H9 (cell line): ENCODE results near the gene SPEN. TPM values are rescaled to one million over a fixed set of nuclear protein-coding genes. Genes with fewer than 3 reads are reported as not detected.

Source experiments
- DNase-seq: peaks from one replicate; pipeline ENCODE4 v3.0.0-alpha.2; 2017
- H2AFZ ChIP-seq: one replicate; pipeline ENCODE4 v1.6.1; 2013; ENCODE audit warnings: mild to moderate bottlenecking, low read length, control low read depth, moderate library complexity
- H2AK5ac ChIP-seq: 2 replicates; pipeline ENCODE4 v1.6.1; 2013; ENCODE audit warnings: low read length, control low read depth, mixed read lengths; ENCODE audit not compliant: insufficient read length
- H2BK120ac ChIP-seq: one replicate; pipeline ENCODE4 v1.6.1; 2013; ENCODE audit warnings: low read depth, mild to moderate bottlenecking, low read length, control low read depth, inconsistent platforms; ENCODE audit not compliant: poor library complexity, severe bottlenecking
- H2BK12ac ChIP-seq: 2 replicates; pipeline ENCODE4 v1.6.1; 2013; ENCODE audit warnings: low read length, control low read depth, mixed read lengths, low read depth; ENCODE audit not compliant: insufficient read length
- H2BK15ac ChIP-seq: 2 replicates; pipeline ENCODE4 v1.6.1; 2013; ENCODE audit warnings: low read depth, low read length, control low read depth
- H2BK20ac ChIP-seq: one replicate; pipeline ENCODE4 v1.6.1; 2013; ENCODE audit warnings: low read depth, mild to moderate bottlenecking, low read length, control low read depth, inconsistent platforms; ENCODE audit not compliant: poor library complexity, severe bottlenecking
- H2BK5ac ChIP-seq: 2 replicates; pipeline ENCODE4 v1.6.1; 2013; ENCODE audit warnings: low read length, control low read depth, mixed read lengths; ENCODE audit not compliant: insufficient read length
- H3K14ac ChIP-seq: 2 replicates; pipeline ENCODE4 v1.6.1; 2013; ENCODE audit warnings: low read length, control low read depth; ENCODE audit not compliant: insufficient read depth
- H3K18ac ChIP-seq: 2 replicates; pipeline ENCODE4 v1.6.1; 2013; ENCODE audit warnings: low read depth, mild to moderate bottlenecking, mixed read lengths, low read length, control low read depth; ENCODE audit not compliant: insufficient read length
- H3K23ac ChIP-seq: 2 replicates; pipeline ENCODE4 v1.6.1; 2013; ENCODE audit warnings: low read length, control low read depth, mixed read lengths, low read depth; ENCODE audit not compliant: insufficient read length
- H3K23me2 ChIP-seq: 2 replicates; pipeline ENCODE4 v1.6.1; 2013; ENCODE audit warnings: low read depth, mild to moderate bottlenecking, mixed read lengths, low read length, control low read depth; ENCODE audit not compliant: insufficient read length, poor library complexity, severe bottlenecking
- H3K27ac ChIP-seq: 2 replicates; pipeline ENCODE4 v1.5.1; 2013; ENCODE audit warnings: low read length, control low read depth, mixed read lengths, low read depth; ENCODE audit not compliant: insufficient read length
- H3K27me3 ChIP-seq: 2 replicates; pipeline ENCODE4 v1.6.1; 2013; ENCODE audit warnings: low read length, control low read depth, inconsistent platforms; ENCODE audit not compliant: insufficient read depth
- H3K4ac ChIP-seq: 2 replicates; pipeline ENCODE4 v1.6.1; 2013; ENCODE audit warnings: low read depth, mild to moderate bottlenecking, control low read depth, inconsistent platforms, low read length, moderate library complexity
- H3K4me1 ChIP-seq: 2 replicates; pipeline ENCODE4 v1.6.1; 2013; ENCODE audit warnings: low read length, control low read depth, inconsistent platforms; ENCODE audit not compliant: insufficient read depth
- H3K4me2 ChIP-seq: 2 replicates; pipeline ENCODE4 v1.6.1; 2013; ENCODE audit warnings: low read length, control low read depth, mixed read lengths; ENCODE audit not compliant: insufficient read length, insufficient read depth
- H3K56ac ChIP-seq: 2 replicates; pipeline ENCODE4 v1.6.1; 2013; ENCODE audit warnings: low read depth, mild to moderate bottlenecking, mixed read lengths, low read length, control low read depth; ENCODE audit not compliant: insufficient read length
- H3K79me1 ChIP-seq: 2 replicates; pipeline ENCODE4 v1.6.1; 2013; ENCODE audit warnings: low read depth, mild to moderate bottlenecking, moderate library complexity, low read length, control low read depth, inconsistent platforms; ENCODE audit not compliant: insufficient read depth, poor library complexity, severe bottlenecking
- H3K79me2 ChIP-seq: 2 replicates; pipeline ENCODE4 v1.6.1; 2013; ENCODE audit warnings: low read length, control low read depth, inconsistent platforms; ENCODE audit not compliant: insufficient read depth
- H3K9ac ChIP-seq: 2 replicates; pipeline ENCODE4 v1.6.1; 2013; ENCODE audit warnings: low read length, control low read depth, mixed read lengths; ENCODE audit not compliant: insufficient read length; ENCODE audit errors: extremely low read depth
- H3K9me3 ChIP-seq: one replicate; pipeline ENCODE4 v1.6.1; 2013; ENCODE audit warnings: low read depth, low read length, inconsistent platforms; ENCODE audit not compliant: control insufficient read depth
- H3T11ph ChIP-seq: one replicate; pipeline ENCODE4 v1.6.1; 2013; ENCODE audit warnings: mild to moderate bottlenecking, low read length, control low read depth, inconsistent platforms
- H4K20me1 ChIP-seq: one replicate; pipeline ENCODE4 v1.6.1; 2013; ENCODE audit not compliant: control insufficient read depth, insufficient read length, insufficient read depth
- H4K5ac ChIP-seq: 2 replicates; pipeline ENCODE4 v1.6.1; 2013; ENCODE audit warnings: low read depth, mild to moderate bottlenecking, mixed read lengths, low read length, control low read depth; ENCODE audit not compliant: insufficient read length
- H4K8ac ChIP-seq: replicated peaks from 2 replicates; pipeline ENCODE4 v1.6.1; 2013; ENCODE audit warnings: low read length, control low read depth, mixed read lengths, low read depth; ENCODE audit not compliant: insufficient read length
- H4K91ac ChIP-seq: 2 replicates; pipeline ENCODE4 v1.6.1; 2013; ENCODE audit warnings: low read depth, mild to moderate bottlenecking, moderate library complexity, mixed read lengths, low read length, control low read depth; ENCODE audit not compliant: insufficient read length
- H3K27ac Mint-ChIP-seq, 3 experiments: 2 replicates in 2 of 3; 3 replicates in 1 of 3; pipeline ENCODE4 v1.8.0; 2020 to 2021; ENCODE audit warnings: mixed read lengths in 3 of 3, mild to moderate bottlenecking in 1 of 3, moderate library complexity in 1 of 3
- H3K27me3 Mint-ChIP-seq: 2 replicates; pipeline ENCODE4 v1.8.0; 2021; ENCODE audit warnings: low read depth, mild to moderate bottlenecking, moderate library complexity, mixed read lengths
- H3K36me3 Mint-ChIP-seq, 3 experiments: 2 replicates in 2 of 3; 3 replicates in 1 of 3; pipeline ENCODE4 v1.8.0; 2020 to 2021; ENCODE audit warnings: low read depth in 3 of 3, mixed read lengths in 3 of 3; ENCODE audit not compliant: insufficient read depth in 1 of 3
- H3K4me1 Mint-ChIP-seq, 2 experiments: 2 replicates each; pipeline ENCODE4 v1.8.0; 2020; ENCODE audit warnings: mixed read lengths in 2 of 2
- H3K4me3 Mint-ChIP-seq, 2 experiments: 2 replicates in 1 of 2; 3 replicates in 1 of 2; pipeline ENCODE4 v1.8.0; 2020 to 2021; ENCODE audit warnings: mild to moderate bottlenecking in 2 of 2, mixed read lengths in 2 of 2, moderate library complexity in 1 of 2
- H3K9me3 Mint-ChIP-seq, 2 experiments: 2 replicates in 1 of 2; 3 replicates in 1 of 2; pipeline ENCODE4 v1.8.0; 2020; ENCODE audit warnings: mild to moderate bottlenecking in 2 of 2, mixed read lengths in 2 of 2, moderate library complexity in 1 of 2
- WGBS: extraction: QIAGEN DNeasy Blood & Tissue Kit; methylation state at CpG from one replicate; pipeline ENCODE4 v1.1.7; 2013; ENCODE audit warnings: missing lambda C conversion rate, low lambda C conversion rate, mixed read lengths; ENCODE audit not compliant: insufficient read length; ENCODE audit errors: extremely low coverage; 5-methylcytosine and 5-hydroxymethylcytosine counted together
- total RNA-seq: library from RNA; stranded (reverse); gene quantifications from 2 replicates; pipeline ENCODE4 v1.2.1, GENCODE V29; 2021
- TF ChIP-seq, protein P1 (sequence below): fragments of 200-600 bp; sonication (generic); conservative IDR thresholded peaks from 3 replicates; pipeline ENCODE4 v1.8.0; 2021; ENCODE audit warnings: antibody characterized with exemption, mild to moderate bottlenecking

Gene SPEN
- total RNA-seq, 1 experiment from 2014 or later: 59.6 TPM

DNA sequence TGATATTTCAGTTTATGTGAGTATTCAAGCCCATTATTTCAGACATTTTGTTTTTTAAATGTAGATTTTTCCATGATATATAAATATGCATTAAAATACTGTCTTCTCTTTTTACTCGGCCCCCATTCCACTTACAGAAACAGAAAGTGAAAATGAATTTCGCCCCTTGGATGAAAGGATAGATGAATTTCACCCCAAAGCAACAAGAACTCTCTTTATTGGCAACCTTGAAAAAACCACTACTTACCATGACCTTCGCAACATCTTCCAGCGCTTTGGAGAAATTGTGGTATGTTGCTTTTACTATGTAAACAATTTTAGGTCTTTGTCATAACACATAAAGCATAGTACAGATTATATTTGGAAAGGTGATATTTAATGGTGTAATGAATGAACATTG is 68.5 kb downstream of the SPEN start:
- H3K23me2 ChIP-seq: no peaks in the 10 kb centered on the region
- WGBS: no CpG with 5 or more reads among the region's 4 CpGs
- no peaks in the 10 kb centered on the region for H4K20me1 ChIP-seq
- no peak overlapping the region for H4K91ac ChIP-seq
- no peak overlapping the region for H2BK15ac ChIP-seq
- H3K4me1 Mint-ChIP-seq: no peaks in the 10 kb centered on the region
- no peaks in the 10 kb centered on the region for H3K27me3 Mint-ChIP-seq
- H3K4me1 ChIP-seq: no peaks in the 10 kb centered on the region
- H3K23ac ChIP-seq: no peak overlapping the region
- no peak overlapping the region for H2BK20ac ChIP-seq
- H2AK5ac ChIP-seq: no peak overlapping the region
- TF ChIP-seq, protein P1, sequence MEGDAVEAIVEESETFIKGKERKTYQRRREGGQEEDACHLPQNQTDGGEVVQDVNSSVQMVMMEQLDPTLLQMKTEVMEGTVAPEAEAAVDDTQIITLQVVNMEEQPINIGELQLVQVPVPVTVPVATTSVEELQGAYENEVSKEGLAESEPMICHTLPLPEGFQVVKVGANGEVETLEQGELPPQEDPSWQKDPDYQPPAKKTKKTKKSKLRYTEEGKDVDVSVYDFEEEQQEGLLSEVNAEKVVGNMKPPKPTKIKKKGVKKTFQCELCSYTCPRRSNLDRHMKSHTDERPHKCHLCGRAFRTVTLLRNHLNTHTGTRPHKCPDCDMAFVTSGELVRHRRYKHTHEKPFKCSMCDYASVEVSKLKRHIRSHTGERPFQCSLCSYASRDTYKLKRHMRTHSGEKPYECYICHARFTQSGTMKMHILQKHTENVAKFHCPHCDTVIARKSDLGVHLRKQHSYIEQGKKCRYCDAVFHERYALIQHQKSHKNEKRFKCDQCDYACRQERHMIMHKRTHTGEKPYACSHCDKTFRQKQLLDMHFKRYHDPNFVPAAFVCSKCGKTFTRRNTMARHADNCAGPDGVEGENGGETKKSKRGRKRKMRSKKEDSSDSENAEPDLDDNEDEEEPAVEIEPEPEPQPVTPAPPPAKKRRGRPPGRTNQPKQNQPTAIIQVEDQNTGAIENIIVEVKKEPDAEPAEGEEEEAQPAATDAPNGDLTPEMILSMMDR: no peak
- no peak overlapping the region for H3K4me3 Mint-ChIP-seq
- DNase-seq: no peak
- no peak overlapping the region for H3K9ac ChIP-seq
- H3K79me2 ChIP-seq: no peaks in the 10 kb centered on the region
- no peak overlapping the region for H2BK120ac ChIP-seq
- no peak overlapping the region for H3K14ac ChIP-seq
- no peak overlapping the region for H2BK5ac ChIP-seq
- no peaks in the 10 kb centered on the region for H3K9me3 ChIP-seq
- H3K56ac ChIP-seq: no peak overlapping the region
- no peak overlapping the region for H3K4me2 ChIP-seq
- no peak overlapping the region for H4K8ac ChIP-seq
- no peaks in the 10 kb centered on the region for H3K27me3 ChIP-seq
- no peak overlapping the region for H3T11ph ChIP-seq
- H3K18ac ChIP-seq: no peak overlapping the region
- no peak overlapping the region for H3K27ac ChIP-seq
- H3K36me3 Mint-ChIP-seq: peaks cover 15 to 73% (median 60%) of the 10 kb centered on the region in 3 experiments; a peak in 6 of 7 replicates
- H3K9me3 Mint-ChIP-seq: no peaks in the 10 kb centered on the region
- H2AFZ ChIP-seq: no peak overlapping the region
- H4K5ac ChIP-seq: no peak overlapping the region
- 0 out of 7 replicates have a peak overlapping the region, but pooled peaks of 1 of the 3 experiments have one; percentile 22 for H3K27ac Mint-ChIP-seq
- no peaks in the 10 kb centered on the region for H3K79me1 ChIP-seq
- H3K4ac ChIP-seq: no peak overlapping the region
- H2BK12ac ChIP-seq: no peak overlapping the region
